HG03064 (cell line): ENCODE data around the gene CHMP4A.
A peak's percentile ranks its signal among the peaks of the same experiment; 100 is the strongest.

Source experiments
- ATAC-seq: cut with Tn5 transposase; IDR thresholded peaks from one replicate; pipeline ENCODE4 v1.9.1; 2021; ENCODE audit warnings: low read depth; ENCODE audit not compliant: unreplicated experiment

Gene CHMP4A

GRCh38 chr14:24212924-24213865, at the start of gene CHMP4A:
CHMP4A (minus strand) TSS chr14:24213488; CDS start chr14:24213439, 49 bp downstream.
- peak; percentile 70 for ATAC-seq

- ATAC-seq = no peak
Measured at GRCh38 chr14:24261969-24262327, 48.7 kb upstream of the CHMP4A start.

- no peak for ATAC-seq
Measured at GRCh38 chr14:24261256-24261968, 48.1 kb upstream of the CHMP4A start.

GRCh38 chr14:24260780-24261157, 47.5 kb upstream of the CHMP4A start:
- no peak for ATAC-seq

- no peak for ATAC-seq
Measured at GRCh38 chr14:24260026-24260779, 46.9 kb upstream of the CHMP4A start.

GRCh38 chr14:24259282-24260025, 46.2 kb upstream of the CHMP4A start:
- ATAC-seq = no peak

GRCh38 chr14:24258548-24259265, 45.4 kb upstream of the CHMP4A start:
- no peak for ATAC-seq

GRCh38 chr14:24258119-24258518, 44.8 kb upstream of the CHMP4A start:
- ATAC-seq = no peak

DNA sequence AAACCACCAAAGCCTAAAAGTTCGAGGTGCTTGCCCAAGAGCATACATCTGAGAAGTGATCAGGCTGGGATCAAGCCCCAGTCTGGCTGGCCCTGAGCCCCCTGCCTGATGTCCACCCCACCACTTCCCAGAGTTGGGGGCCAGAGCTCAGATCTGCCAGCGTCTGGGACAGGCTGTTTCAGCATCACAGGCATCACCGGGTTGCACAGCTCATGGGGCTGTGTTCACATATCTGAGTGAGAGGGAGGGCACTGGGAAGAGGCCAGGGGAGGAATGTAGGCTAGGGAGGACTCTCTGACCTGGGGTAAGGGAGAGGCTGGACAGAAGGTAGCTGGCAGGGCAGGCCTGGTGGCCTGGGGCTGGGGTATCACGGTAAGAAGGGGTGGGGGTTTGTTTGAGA, 43.7 kb upstream of the CHMP4A start:
- no peak for ATAC-seq

DNA sequence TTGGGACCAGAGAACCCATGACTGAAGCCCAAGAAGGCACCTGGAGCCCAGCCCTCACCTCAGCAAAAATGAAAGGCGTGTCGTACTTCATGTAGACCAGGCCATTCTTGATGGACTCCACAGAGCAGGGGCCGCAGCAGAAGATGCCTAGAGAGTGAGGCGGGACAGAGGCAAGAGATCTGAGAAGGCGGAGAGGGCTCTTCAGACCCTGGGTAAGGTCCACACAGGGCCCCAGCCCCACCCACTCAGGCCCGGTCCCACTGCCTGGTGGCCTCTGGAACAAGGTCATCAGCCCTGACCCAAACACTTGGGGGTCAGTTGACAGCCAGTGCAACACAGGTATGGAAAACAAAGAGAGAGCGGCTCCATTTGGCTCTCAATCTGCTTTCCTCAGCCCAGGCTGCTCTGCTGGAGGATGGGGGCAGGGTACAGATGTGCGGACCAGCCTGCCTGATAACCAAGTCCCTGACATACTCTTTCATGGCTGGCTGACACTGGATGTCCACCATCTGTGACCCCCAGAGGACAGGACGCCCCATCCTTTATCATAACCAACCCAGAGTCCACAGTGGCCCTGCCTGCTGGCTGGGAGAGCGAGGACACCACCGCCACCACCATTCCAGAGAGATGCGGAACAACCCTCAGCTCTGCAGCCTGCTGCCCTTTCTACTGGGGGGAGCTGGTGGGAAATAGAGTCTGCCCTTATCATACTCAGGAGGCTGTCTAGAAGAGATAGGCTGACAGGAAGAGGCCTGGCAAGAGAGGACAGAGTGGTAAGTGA, 42.8 kb upstream of the CHMP4A start:
- ATAC-seq = no peak

DNA sequence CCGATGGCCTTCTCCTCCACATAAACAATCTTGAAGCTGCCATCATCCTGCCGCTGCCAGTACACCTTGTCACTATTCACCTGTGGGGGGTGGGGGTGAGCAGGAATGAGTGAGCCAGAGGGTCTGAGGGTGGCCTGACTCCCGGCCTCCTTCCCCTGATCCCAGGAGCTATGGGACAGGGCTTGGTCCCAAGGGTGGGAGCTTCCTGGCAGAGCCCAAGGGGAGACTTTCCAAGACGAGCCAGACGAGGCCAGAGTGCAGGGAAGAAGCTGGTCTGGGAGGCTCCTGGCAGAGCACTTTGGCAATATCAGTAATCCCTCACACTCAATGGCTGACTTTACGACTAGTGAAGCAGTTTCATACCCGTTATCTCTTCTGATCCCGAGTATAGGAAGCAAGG, 42.1 kb upstream of the CHMP4A start:
- no peak for ATAC-seq

DNA sequence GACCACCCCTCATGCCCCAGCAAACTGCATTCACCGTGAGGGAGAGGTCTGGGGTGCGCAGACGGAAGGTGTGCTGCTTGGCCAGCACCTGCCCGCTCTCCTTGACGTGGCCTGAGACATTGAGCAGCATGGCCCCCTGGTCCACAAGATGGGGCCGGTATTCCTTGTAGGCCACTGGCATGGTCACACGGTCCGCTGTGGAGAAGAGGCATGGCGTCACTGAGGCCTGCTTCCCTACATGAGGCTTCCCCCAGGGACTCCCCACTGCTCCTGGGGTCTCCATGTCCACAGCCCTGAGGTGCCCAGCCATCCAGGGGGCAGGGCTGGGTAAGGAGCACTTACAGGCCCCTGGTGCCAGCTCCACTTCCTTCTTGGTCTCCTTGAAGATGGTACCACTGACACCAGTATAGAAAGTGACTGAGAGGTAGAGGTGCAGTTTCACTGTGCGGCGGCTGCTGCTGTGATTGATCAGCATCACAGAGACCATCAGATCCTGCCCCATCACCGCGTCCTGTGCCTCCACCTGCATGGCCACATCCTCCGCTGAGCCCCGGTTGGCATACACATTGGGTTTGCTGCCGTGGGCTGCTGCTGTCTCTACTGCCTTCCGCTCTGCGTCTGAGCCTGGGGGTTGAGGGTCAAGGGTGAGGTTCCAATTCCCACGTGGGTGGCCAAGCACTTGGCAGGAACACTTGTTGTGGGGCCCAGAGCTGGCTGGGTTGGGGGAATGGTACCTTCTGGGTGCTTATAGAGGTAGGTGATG, 41.5 kb upstream of the CHMP4A start:
- ATAC-seq = no peak

- no peak for ATAC-seq
Measured at GRCh38 chr14:24253936-24254335, 40.6 kb upstream of the CHMP4A start.

- no peak for ATAC-seq
Measured at GRCh38 chr14:24252289-24253124, 39.2 kb upstream of the CHMP4A start.

GRCh38 chr14:24251880-24252288, 38.6 kb upstream of the CHMP4A start:
- no peak for ATAC-seq

DNA sequence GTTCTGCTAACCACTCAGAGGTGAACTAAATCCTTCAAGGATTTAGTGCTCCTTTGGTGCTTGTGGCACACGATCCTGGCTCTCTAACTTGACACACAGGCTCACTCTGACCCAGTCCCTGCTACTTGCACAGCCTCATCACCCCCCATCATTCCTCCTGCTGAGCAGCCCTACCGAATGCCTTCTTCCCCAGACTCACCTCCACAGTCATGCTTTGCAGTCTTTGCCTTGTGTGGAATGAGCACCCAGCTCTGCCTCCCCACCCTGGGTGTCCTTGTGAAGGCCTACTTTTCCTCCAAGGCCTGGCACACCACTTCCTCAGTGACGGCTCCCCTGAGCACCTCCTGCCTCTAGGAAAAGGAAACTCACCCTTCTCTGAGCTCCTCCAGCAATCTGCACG, 37.1 kb upstream of the CHMP4A start:
- no peak for ATAC-seq

- ATAC-seq = no peak
Measured at GRCh38 chr14:24249230-24250021, 36.1 kb upstream of the CHMP4A start.
